NT2/D1 (cell line): ENCODE measurements around the gene MAGEA4.

Source experiments
- SUZ12 ChIP-seq: IDR thresholded peaks from 2 replicates; pipeline ENCODE4 v1.6.1; 2011; ENCODE audit not compliant: insufficient read length, insufficient read depth; ENCODE audit errors: extremely low read depth
- YY1 ChIP-seq: IDR thresholded peaks from 2 replicates; pipeline ENCODE4 v1.6.1; 2011; ENCODE audit not compliant: insufficient read length, insufficient read depth
- ZNF274 ChIP-seq: IDR thresholded peaks from 2 replicates; pipeline ENCODE4 v1.6.1; 2011; ENCODE audit warnings: mild to moderate bottlenecking, low read depth, low read length

DNA sequence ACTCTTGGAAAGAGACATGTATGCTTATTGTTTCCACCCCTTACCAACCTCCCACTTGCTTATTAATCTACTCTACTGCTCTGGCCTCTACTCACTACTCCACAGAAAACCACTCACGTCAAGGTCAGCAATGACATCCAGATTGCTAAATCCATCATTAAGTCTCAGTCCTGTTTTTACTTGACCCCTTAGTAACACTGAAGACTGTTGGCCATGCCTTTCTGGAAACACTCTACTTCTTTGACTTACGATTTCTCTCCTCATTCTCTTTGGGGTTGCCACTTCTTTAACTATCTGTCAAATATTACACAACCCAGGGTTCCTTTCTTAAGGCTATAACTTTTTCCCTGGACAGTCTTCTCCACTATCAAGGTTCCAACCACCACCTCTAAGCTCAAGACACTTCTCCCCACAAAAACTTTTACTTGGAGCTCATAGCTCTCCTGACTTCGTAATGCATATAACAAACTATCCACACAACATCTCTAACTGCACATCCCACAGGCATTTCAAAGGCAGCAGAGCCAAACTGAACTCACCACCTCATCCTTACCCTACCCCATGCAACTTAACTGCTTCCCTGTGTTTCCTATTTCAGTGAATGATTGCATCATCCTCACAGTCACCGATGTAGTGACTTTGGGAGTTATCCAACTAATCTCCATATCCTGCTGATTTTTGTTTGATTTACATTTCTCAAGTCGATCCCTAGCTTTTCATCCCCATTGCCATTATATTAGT lies 15.8 kb upstream of the MAGEA4 start:
- TF ChIP-seq ZNF274 (no peak), YY1 (no peak), SUZ12 (no peak)
